WI38 (cell line): Measurements from ENCODE around the gene SHANK1.

Experiments
- H3K4me3 ChIP-seq: 2 replicates; pipeline ENCODE4 v1.5.1; 2011; ENCODE audit warnings: low read depth, mild to moderate bottlenecking, control low read depth, low read length
- TF ChIP-seq, protein P1 (sequence below): IDR thresholded peaks from 2 replicates; pipeline ENCODE4 v1.5.1; 2012; ENCODE audit warnings: low read depth, mild to moderate bottlenecking, control low read depth, low read length

SHANK1 gene

GRCh38 chr19:50702871-50703829, 16.5 kb downstream of the SHANK1 start:
- H3K4me3 ChIP-seq = no peak overlapping the region
- TF ChIP-seq, protein P1, sequence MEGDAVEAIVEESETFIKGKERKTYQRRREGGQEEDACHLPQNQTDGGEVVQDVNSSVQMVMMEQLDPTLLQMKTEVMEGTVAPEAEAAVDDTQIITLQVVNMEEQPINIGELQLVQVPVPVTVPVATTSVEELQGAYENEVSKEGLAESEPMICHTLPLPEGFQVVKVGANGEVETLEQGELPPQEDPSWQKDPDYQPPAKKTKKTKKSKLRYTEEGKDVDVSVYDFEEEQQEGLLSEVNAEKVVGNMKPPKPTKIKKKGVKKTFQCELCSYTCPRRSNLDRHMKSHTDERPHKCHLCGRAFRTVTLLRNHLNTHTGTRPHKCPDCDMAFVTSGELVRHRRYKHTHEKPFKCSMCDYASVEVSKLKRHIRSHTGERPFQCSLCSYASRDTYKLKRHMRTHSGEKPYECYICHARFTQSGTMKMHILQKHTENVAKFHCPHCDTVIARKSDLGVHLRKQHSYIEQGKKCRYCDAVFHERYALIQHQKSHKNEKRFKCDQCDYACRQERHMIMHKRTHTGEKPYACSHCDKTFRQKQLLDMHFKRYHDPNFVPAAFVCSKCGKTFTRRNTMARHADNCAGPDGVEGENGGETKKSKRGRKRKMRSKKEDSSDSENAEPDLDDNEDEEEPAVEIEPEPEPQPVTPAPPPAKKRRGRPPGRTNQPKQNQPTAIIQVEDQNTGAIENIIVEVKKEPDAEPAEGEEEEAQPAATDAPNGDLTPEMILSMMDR = no peak

GRCh38 chr19:50702158-50702870, 17.3 kb downstream of the SHANK1 start:
- no peak overlapping the region for H3K4me3 ChIP-seq
- TF ChIP-seq, protein P1 = no peak

DNA sequence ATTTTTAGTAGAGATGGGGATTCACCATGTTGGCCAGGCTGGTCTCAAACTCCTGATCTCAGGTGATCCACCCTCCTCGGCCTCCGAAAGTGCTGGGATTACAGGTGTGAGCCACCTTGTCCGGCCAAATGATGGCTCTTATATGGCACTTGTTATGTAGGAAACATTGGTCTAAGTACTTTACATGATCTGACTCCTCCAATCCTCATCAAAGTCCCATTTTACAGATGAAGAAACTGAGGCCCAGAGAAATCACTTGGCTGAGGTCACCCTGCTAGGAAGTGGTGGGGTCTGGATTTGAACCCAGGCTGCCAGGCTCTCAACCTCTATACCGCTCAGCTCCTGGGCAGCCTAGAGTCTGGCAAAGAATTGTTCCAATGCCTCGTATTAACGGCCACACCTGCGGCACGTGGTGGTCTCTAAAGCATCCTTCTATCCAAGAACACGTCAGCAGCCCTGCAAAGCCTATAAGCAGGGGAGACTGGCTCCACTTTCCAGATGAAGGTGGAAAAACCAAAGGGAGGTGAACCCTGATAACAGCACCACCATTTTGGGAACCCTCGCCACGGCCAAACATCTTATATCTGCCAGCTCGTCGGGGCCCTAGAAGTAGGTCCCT, 18.1 kb downstream of the SHANK1 start:
- TF ChIP-seq, protein P1 = no peak

GRCh38 chr19:50697414-50698124, 22.0 kb downstream of the SHANK1 start:
- TF ChIP-seq, protein P1 = no peak
- no peak overlapping the region for H3K4me3 ChIP-seq

More for the DNA sequence above, 18.1 kb downstream of the SHANK1 start:
- H3K4me3 ChIP-seq = no peak overlapping the region

DNA sequence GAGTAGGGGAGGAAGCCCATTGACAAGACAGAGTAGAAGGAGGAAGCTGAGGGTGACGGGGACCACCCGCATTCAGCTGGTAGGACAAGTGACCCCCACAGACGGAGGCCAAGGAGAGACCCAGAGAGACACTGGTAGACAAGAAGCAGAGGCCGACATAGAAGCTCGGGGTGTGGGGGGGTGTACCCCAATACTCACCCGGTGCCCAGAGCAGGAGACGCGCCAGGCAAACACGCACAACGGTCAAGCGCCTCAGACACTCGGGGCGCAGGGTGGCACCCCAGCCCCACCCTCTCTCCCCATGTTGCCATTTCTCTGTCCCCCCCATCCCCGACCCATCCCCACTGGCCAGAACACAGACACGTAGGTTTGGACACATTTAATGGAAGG, 23.5 kb downstream of the SHANK1 start:
- TF ChIP-seq, protein P1 = no peak
- no peak overlapping the region for H3K4me3 ChIP-seq

DNA sequence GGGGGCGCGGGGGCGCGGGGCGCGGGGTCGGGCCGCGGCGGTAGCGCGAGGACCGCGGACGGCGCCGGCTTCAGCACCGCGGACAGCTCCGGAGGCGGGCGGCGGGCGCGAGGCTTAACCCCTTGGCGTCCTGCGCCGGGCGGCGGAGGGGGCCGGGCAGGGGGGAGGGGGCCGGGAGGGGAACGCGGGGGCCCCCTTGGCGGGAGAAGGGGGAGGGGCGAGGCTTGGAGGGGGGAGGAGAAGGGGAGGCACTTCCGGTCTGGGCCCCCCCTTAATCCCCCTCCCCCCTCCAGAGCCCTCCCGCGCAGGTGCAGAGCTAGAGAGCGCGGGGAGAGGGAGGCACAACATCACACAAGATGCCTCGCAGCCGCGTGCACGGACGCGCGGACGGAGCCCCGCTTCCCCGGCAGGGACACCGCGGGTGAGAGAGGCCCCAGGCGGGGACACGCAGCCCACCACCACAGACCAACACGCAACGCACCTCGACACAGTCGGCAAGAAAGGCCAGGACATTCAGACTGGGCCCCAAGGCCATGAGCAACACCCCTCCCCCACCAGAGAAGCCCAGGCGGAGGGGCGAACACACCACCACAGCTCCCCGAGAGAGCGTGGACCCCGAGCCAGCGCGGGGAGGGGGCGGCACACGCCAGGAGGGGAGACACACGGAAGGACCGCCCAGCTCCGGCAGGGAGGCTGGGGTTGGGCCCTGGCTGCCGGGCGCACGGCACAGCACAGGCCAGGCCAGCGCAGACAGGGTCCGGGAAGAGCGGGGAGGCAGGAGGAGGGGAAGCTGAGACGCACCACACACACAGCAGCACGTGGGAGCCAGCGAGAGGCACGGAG, 24.1 kb downstream of the SHANK1 start:
- no peak overlapping the region for H3K4me3 ChIP-seq
- TF ChIP-seq, protein P1 = no peak
